ENCODE results near the gene GNLY. TPM values are rescaled to one million over a fixed set of nuclear protein-coding genes. Genes with fewer than 3 reads are reported as not detected.
"Not testable (repeated sequence)": the region's sequence is repeated elsewhere in the genome, so short reads cannot be mapped to it uniquely, and the experiment has no call there.

Gene GNLY
- total and polyA plus RNA-seq, 2 experiments from 2014 or later, result not detected

GRCh38 chr2:85712336-85712735 lies 18.2 kb downstream of the GNLY start:
- no peak for TF ChIP-seq EZH2phosphoT487 (IDR thresholded peaks at IDR 0.05; ENCODE audit: low read depth, severe bottlenecking, unreplicated experiment)
- TF ChIP-seq CTCF (IDR thresholded peaks at IDR 0.05; ENCODE audit: poor library complexity), result no peak
- no peak for TF ChIP-seq EZH2 (IDR thresholded peaks at IDR 0.05; ENCODE audit: borderline replicate concordance)
- no peaks in the 10 kb centered on the region for H3K27me3 ChIP-seq
- no peaks in the 10 kb centered on the region for H3K9me3 ChIP-seq (ENCODE audit: low read depth)
- no peak overlapping the region for H3K4me3 ChIP-seq
- no peak overlapping the region for H3K27ac ChIP-seq
- no peaks in the 10 kb centered on the region for H4K20me1 ChIP-seq (ENCODE audit: insufficient read depth, poor library complexity, severe bottlenecking)
- H3K9me2 ChIP-seq (replicated peaks; ENCODE audit: insufficient read depth), result no peaks in the 10 kb centered on the region
- H3K79me2 ChIP-seq, result no peaks in the 10 kb centered on the region
- H3K4me1 ChIP-seq (ENCODE audit: insufficient read depth), result peaks cover 5% of the 10 kb centered on the region
- H3K4me2 ChIP-seq, result no peak overlapping the region
- WGBS (ENCODE audit: low lambda C conversion rate, missing lambda C conversion rate), result 94% methylated on average over 15 of the region's 15 CpGs
- H2AFZ ChIP-seq, result no peak overlapping the region
- H3K36me3 ChIP-seq (replicated peaks; ENCODE audit: insufficient read depth, low read depth), result no peaks in the 10 kb centered on the region
- DNase-seq (ENCODE audit: low spot score), result no peak

DNA sequence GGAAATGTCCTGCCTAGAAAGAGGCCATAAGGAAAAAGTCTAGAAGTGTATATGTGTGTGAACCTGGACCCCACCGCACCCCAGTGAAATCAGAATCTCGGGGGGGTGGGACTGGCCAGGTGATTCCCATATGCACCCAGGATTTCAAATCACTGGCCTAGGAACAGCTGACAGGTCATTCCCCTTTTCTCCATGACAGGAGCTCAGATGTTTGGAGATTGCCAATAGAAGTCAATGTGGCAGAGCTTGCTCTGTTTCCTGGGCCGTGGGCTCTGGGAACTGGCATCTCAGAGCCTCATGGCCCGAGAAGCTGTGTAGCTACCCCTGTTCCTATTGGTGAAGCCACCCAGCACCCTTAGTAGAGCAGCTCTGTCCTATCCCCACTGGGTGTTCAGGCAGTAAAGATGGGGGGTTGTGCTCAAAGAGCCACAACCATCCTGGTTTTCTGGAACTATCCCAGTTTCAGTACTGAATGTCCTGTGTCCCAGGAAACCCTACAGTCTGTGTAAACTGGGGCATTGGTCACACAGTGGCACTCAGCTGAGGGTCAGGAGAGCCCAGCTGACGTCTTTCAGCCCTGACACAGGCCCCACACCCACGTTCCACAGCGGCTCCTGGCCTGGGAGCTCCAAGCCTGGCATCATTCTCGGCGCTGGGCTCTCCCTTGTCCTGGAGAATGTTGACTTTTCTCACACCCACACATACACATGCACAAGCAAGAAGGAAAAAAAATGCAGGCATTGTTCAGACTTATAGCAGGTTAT lies 18.9 kb downstream of the GNLY start:
- Histone ChIP-seq H4K20me1 (ENCODE audit: insufficient read depth, poor library complexity, severe bottlenecking) (no peaks in the 10 kb centered on the region), H3K4me1 (ENCODE audit: insufficient read depth) (peaks cover 5% of the 10 kb centered on the region), H3K27ac (peak overlapping the region; percentile 79), H3K4me2 (no peak overlapping the region), H3K36me3 (replicated peaks; ENCODE audit: insufficient read depth, low read depth) (no peaks in the 10 kb centered on the region), H2AFZ (no peak overlapping the region), H3K9me2 (replicated peaks; ENCODE audit: insufficient read depth) (no peaks in the 10 kb centered on the region), H3K27me3 (no peaks in the 10 kb centered on the region), H3K4me3 (no peak overlapping the region), H3K79me2 (no peaks in the 10 kb centered on the region), H3K9me3 (ENCODE audit: low read depth) (no peaks in the 10 kb centered on the region)
- no peak for TF ChIP-seq EZH2phosphoT487 (IDR thresholded peaks at IDR 0.05; ENCODE audit: low read depth, severe bottlenecking, unreplicated experiment)
- TF ChIP-seq CTCF (IDR thresholded peaks at IDR 0.05; ENCODE audit: poor library complexity), result no peak
- no peak for TF ChIP-seq EZH2 (IDR thresholded peaks at IDR 0.05; ENCODE audit: borderline replicate concordance)
- WGBS (ENCODE audit: low lambda C conversion rate, missing lambda C conversion rate), result 74% methylated on average over 9 of the region's 9 CpGs
- peak; percentile 68 for DNase-seq (ENCODE audit: low spot score)

DNA sequence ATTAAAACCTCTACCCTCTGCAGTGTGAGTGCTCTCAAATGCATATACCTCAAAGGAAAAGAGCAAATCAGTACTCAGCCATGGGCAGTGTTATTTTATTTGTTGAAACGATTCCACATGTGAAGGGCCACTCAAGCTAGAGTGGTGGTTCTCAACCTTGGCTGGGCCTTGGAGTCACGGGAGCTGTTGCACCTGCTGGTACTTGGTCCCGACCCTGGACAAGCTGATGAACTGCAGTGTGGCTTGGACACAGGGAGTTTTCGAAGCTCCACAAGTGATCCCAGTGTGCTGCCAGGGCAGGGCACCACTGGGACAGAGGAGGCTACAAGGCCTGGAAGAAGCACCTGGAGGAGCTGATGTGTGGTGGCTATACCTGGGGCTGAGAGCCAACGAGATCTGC lies 19.7 kb downstream of the GNLY start:
- 92% methylated on average over 5 of the region's 5 CpGs for WGBS (ENCODE audit: low lambda C conversion rate, missing lambda C conversion rate)
- no peak for TF ChIP-seq EZH2 (IDR thresholded peaks at IDR 0.05; ENCODE audit: borderline replicate concordance)
- TF ChIP-seq CTCF (IDR thresholded peaks at IDR 0.05; ENCODE audit: poor library complexity), result no peak
- TF ChIP-seq EZH2phosphoT487 (IDR thresholded peaks at IDR 0.05; ENCODE audit: low read depth, severe bottlenecking, unreplicated experiment), result no peak
- Histone ChIP-seq H3K36me3 (replicated peaks; ENCODE audit: insufficient read depth, low read depth) (no peaks in the 10 kb centered on the region), H3K9me3 (ENCODE audit: low read depth) (no peaks in the 10 kb centered on the region), H3K4me3 (no peak overlapping the region), H3K79me2 (no peaks in the 10 kb centered on the region), H4K20me1 (ENCODE audit: insufficient read depth, poor library complexity, severe bottlenecking) (no peaks in the 10 kb centered on the region), H2AFZ (no peak overlapping the region), H3K27me3 (no peaks in the 10 kb centered on the region), H3K27ac (peak overlapping the region; percentile 37), H3K9me2 (replicated peaks; ENCODE audit: insufficient read depth) (no peaks in the 10 kb centered on the region), H3K4me1 (ENCODE audit: insufficient read depth) (peaks cover 5% of the 10 kb centered on the region), H3K4me2 (no peak overlapping the region)
- no peak for DNase-seq (ENCODE audit: low spot score)

- not testable (repeated sequence) for H3K36me3 ChIP-seq (replicated peaks; ENCODE audit: insufficient read depth, low read depth); H3K27me3 ChIP-seq; H3K9me3 ChIP-seq (ENCODE audit: low read depth); H3K79me2 ChIP-seq; H3K4me3 ChIP-seq; H3K4me2 ChIP-seq; H3K9me2 ChIP-seq (replicated peaks; ENCODE audit: insufficient read depth); H3K4me1 ChIP-seq (ENCODE audit: insufficient read depth); H4K20me1 ChIP-seq (ENCODE audit: insufficient read depth, poor library complexity, severe bottlenecking); H3K27ac ChIP-seq; H2AFZ ChIP-seq; DNase-seq (ENCODE audit: low spot score)
- WGBS (ENCODE audit: low lambda C conversion rate, missing lambda C conversion rate), result 95% methylated on average over 7 of the region's 7 CpGs
Observed at GRCh38 chr2:85714421-85714820, 20.3 kb downstream of the GNLY start.

Measured in hepatocyte (in vitro differentiated cells).